Thymus (tissue), 11 donors: ENCODE results near the gene BCL11A. TPM values are rescaled to one million over a fixed set of nuclear protein-coding genes. Genes with fewer than 3 reads are reported as not detected.

Source experiments
- DNase-seq, 9 donors: peaks; one replicate each; pipeline ENCODE4 v3.0.0-alpha.2; 2013; ENCODE audit warnings: low spot score in 9 of 9, low read depth in 6 of 9, missing footprints in 1 of 9
- H3K27ac ChIP-seq, 2 donors: one replicate each; pipeline ENCODE4 v1.5.1; 2013; ENCODE audit warnings: control low read depth in 1 of 2, low read depth in 1 of 2, low read length in 1 of 2, mild to moderate bottlenecking in 1 of 2, moderate library complexity in 1 of 2
- H3K27me3 ChIP-seq, 2 donors: one replicate each; pipeline ENCODE4 v1.5.1; 2013; ENCODE audit warnings: low read length in 1 of 2; ENCODE audit not compliant: control insufficient read depth in 2 of 2, insufficient read depth in 1 of 2
- H3K36me3 ChIP-seq, 2 donors: one replicate each; pipeline ENCODE4 v1.5.1; 2013; ENCODE audit warnings: low read length in 1 of 2, mild to moderate bottlenecking in 1 of 2, moderate library complexity in 1 of 2; ENCODE audit not compliant: control insufficient read depth in 2 of 2, insufficient read depth in 2 of 2
- H3K4me1 ChIP-seq, 2 donors: one replicate each; pipeline ENCODE4 v1.5.1; 2013; ENCODE audit warnings: low read length in 2 of 2; ENCODE audit not compliant: control insufficient read depth in 2 of 2, insufficient read depth in 2 of 2
- H3K4me3 ChIP-seq, 2 donors: one replicate each; pipeline ENCODE4 v1.5.1; 2013; ENCODE audit warnings: low read length in 2 of 2, control low read depth in 1 of 2, mild to moderate bottlenecking in 1 of 2
- H3K9me3 ChIP-seq, 2 donors: one replicate each; pipeline ENCODE4 v1.5.1; 2013; ENCODE audit warnings: low read length in 1 of 2, mild to moderate bottlenecking in 1 of 2; ENCODE audit not compliant: control insufficient read depth in 2 of 2, insufficient read depth in 1 of 2
- WGBS: extraction: QIAGEN DNeasy Blood & Tissue Kit; methylation state at CpG from one replicate; pipeline ENCODE4 v1.1.7; 2013; 5-methylcytosine and 5-hydroxymethylcytosine counted together
- polyA plus RNA-seq: library from polyadenylated mRNA; stranded (reverse); fragments of 200-250 nt; gene quantifications from one replicate; pipeline ENCODE4 v1.2.3, GENCODE V29; 2013
- total RNA-seq: library from RNA; stranded (reverse); fragments of 120-200 nt; gene quantifications from one replicate; pipeline ENCODE4 v1.2.4, GENCODE V29; 2013
- donor health status: healthy.

BCL11A gene
- total and polyA plus RNA-seq, 2 donors, result 27.9 to 33.6 TPM

DNA sequence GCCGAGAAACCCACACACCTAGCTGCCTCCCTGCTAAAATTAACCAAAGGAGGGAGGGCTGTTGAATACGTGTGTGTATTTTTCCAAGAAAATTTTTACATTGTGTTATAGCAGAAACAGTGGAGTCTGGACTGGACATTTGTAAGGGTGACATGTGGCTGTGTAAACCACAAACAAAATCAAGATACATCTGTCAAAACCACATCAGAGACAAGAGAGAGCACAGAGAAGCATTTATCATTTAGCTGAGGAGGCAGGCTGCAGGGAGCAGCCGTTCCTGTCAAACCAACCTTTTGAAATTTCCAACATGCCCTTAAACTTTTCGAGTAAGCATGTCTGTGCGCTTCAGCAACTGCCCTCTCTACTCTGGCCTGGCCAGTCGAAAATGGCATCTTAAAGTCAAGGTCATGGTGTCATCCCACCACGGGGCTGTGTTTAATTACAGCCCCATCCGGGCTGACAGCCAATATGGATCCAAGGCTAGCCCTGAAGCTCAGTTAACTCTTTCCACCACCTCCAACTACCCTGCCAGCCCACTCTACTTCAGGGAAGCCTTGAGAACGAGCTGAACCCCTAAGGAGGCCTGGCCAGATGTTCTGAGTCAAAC is 8.4 kb downstream of the BCL11A start:
- no peak for DNase-seq
- Histone ChIP-seq H3K4me1 (peaks cover 18 to 38% of the 10 kb centered on the region in 2 donors), H3K36me3 (peaks cover 19 to 58% of the 10 kb centered on the region in 2 donors), H3K9me3 (no peaks in the 10 kb centered on the region), H3K27ac (peak overlapping the region in 1 of 2 donors; percentile 15), H3K27me3 (no peaks in the 10 kb centered on the region), H3K4me3 (no peak overlapping the region)
- 34% methylated on average over 9 of the region's 9 CpGs for WGBS

DNA sequence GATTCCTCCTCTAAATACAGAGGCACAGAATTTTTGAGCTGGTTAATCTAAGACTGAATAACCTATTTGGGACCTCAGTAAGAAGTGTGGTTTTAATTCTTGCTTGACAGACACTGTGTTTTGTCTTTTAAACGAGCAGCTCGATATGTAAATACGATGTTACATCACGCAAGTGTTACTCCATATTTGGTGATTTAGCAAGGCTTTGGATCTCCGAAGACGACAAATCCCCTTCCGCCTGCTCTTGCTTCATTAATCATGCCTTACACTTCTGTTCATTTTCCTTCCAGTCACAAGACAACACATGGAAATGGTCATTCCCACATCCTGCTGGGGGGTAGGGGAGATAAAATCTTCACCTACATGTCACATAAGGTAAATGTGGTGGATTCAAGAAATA is 9.4 kb downstream of the BCL11A start:
- Histone ChIP-seq H3K27ac (no peak overlapping the region), H3K4me3 (no peak overlapping the region), H3K36me3 (peaks cover 20 to 68% of the 10 kb centered on the region in 2 donors), H3K27me3 (no peaks in the 10 kb centered on the region), H3K4me1 (peaks cover 18 to 40% of the 10 kb centered on the region in 2 donors), H3K9me3 (no peaks in the 10 kb centered on the region)
- WGBS, result 92% methylated on average over 7 of the region's 7 CpGs
- no peak for DNase-seq

DNA sequence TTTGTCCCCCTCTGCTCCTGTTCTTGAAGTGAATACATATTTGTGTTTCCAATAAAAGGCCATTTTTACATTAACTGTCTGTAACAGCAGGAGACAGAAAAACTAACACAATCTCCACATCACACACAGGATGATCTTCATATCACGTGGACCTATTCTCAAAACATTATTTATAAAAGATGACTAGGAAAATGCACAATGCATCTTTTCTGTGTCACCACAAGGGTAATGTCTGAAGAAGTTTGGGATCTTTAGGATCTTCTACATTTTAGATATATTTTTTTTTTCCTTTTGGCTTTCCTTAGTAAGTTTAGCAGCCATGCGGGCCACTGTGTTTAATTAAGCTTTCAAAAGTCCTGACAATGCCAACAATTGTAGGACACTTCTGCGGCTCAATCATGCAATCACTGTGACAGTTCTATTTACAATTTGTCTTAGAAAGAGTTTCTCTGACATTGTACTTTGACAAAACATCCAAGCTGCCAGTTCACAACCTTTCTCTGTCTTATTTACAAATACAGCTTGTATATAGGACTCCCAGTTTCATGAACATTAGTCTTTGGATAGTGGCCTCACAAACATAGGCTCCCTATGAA is 12.3 kb downstream of the BCL11A start:
- Histone ChIP-seq H3K27ac (no peak overlapping the region), H3K36me3 (peaks cover 29 to 85% of the 10 kb centered on the region in 2 donors), H3K27me3 (no peaks in the 10 kb centered on the region), H3K9me3 (no peaks in the 10 kb centered on the region), H3K4me3 (no peak overlapping the region), H3K4me1 (peaks cover 29 to 50% of the 10 kb centered on the region in 2 donors)
- WGBS, result 89% methylated on average over 3 of the region's 3 CpGs
- no peak for DNase-seq

DNA sequence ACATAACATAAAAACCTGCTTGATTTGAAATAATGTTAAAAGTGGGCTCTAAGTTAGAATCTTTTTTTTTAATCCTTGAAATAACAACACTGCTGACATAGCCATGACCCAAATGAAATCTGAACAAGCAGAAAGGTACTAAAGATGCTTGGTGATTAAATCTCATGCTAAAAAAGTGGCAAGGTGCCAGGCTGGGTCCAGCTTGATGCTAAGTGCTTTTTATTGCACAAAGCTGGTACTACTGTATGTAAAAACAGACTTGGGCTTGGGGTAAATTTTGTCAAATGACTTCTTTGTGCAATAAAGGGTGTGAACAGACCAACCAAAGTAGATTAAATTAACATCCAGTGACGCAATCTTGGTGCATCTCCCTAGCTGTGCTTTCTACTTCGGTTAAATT is 13.4 kb downstream of the BCL11A start:
- peaks cover 22 to 50% of the 10 kb centered on the region in 2 donors for H3K4me1 ChIP-seq
- WGBS, result 90% methylated on average over 2 of the region's 2 CpGs
- no peaks in the 10 kb centered on the region for H3K27me3 ChIP-seq
- no peak for DNase-seq
- H3K36me3 ChIP-seq, result peaks cover 23 to 85% of the 10 kb centered on the region in 2 donors
- no peaks in the 10 kb centered on the region for H3K9me3 ChIP-seq
- H3K27ac ChIP-seq, result no peak overlapping the region
- no peak overlapping the region for H3K4me3 ChIP-seq

DNA sequence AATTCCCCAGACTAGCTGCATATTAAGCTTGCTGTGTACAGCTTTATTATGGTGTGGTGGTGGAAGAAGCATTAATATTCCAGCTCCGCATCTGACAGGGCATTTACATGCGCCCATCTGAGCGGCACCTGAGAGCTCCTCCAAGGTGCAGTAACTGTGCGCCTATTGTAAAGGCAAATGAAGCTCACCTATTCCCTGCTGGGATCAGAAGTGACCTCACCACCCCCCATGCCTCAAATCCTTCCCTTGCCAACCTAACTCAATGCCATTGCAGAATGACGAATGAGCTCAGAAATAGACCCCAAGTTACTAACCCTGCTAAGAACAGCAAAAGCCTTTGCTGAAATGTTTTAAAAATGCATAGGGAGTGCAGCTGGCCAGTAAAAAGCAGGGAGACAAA is 14.3 kb downstream of the BCL11A start:
- H3K36me3 ChIP-seq, result peaks cover 24 to 83% of the 10 kb centered on the region in 2 donors
- no peaks in the 10 kb centered on the region for H3K9me3 ChIP-seq
- 97% methylated on average over 5 of the region's 5 CpGs for WGBS
- H3K27ac ChIP-seq, result no peak overlapping the region
- no peaks in the 10 kb centered on the region for H3K27me3 ChIP-seq
- H3K4me1 ChIP-seq, result peaks cover 16 to 47% of the 10 kb centered on the region in 2 donors
- no peak overlapping the region for H3K4me3 ChIP-seq
- DNase-seq, result no peak

DNA sequence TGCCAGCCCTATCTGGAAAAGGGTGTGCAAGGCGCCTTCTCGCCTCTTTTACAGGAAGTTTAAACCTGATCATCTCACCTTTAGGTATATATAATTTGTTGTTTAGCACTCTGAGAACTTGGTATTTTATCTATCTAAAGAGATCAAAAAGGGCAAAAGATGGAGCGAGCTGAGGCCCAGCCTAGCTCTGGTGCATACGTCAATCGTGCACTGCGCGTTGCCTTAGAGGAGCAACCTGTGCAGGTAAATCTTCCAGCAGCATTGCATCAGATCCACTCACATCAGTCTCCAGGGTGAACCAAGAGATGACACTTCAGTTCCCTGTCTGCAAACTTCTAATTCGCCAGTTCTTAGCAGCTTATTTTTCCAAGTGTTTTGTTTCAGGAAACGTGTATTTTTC is 15.4 kb downstream of the BCL11A start:
- H3K27ac ChIP-seq, result no peak overlapping the region
- DNase-seq, result no peak
- H3K9me3 ChIP-seq, result no peaks in the 10 kb centered on the region
- no peak overlapping the region for H3K4me3 ChIP-seq
- peaks cover 19 to 48% of the 10 kb centered on the region in 2 donors for H3K4me1 ChIP-seq
- H3K36me3 ChIP-seq, result peaks cover 23 to 80% of the 10 kb centered on the region in 2 donors
- WGBS, result 93% methylated on average over 9 of the region's 9 CpGs
- H3K27me3 ChIP-seq, result no peaks in the 10 kb centered on the region

DNA sequence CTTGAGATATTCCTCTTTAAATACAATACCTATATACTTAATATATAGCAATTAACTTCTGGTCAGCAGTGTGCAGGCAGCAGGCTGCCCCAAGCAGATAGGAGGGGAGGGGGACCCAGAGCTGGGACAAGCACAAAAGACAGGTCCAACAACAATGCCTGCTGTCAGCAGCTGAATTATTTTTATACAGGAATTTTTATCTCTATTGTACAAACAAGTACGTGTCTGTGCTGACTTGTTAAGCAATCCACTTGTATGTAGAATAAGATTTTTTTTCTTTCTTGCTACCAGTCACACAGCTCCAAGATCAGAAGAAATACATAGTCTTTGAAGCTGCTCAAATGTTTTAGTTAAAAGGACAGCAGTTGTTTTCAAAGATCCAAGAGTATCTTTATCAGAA is 16.7 kb downstream of the BCL11A start:
- DNase-seq, result peak in 1 of 9 donors; percentile 68
- Histone ChIP-seq H3K4me3 (no peak overlapping the region), H3K4me1 (peaks cover 22 to 51% of the 10 kb centered on the region in 2 donors), H3K27me3 (no peaks in the 10 kb centered on the region), H3K36me3 (peaks cover 23 to 77% of the 10 kb centered on the region in 2 donors), H3K9me3 (no peaks in the 10 kb centered on the region), H3K27ac (no peak overlapping the region)
- 10% methylated on average over 1 of the region's 1 CpG for WGBS

DNA sequence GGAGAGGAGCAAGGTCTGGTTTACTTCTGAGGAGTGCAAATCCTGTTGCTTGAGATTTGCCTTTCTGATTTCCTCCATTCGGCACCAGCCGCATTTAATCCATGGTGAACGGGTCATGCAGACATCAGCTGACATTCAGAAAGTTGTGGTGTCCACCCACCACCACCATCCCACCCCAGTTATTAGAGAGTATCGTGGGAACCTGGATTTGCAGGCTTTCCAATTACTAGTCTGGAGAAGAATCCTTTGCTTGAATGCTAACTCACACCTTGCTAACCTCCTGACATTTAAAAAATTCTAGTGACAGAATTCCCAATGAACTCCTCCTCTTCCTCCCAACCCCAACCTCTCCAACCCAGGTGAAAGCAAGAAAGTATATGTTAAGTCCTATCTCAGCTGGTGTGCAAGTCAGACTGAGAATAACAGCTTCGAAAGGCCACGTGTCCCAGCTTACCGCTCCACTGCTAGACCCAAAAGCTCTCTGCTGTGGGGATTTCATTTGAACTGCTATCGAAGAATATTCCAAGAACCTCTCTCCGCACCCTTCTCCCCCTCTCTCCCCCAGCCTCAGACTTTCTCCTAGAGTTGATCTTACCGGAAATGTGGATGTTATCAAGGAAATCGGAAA is 17.7 kb downstream of the BCL11A start:
- Histone ChIP-seq H3K9me3 (no peaks in the 10 kb centered on the region), H3K27ac (peak overlapping the region in 1 of 2 donors; percentile 15), H3K4me3 (no peak overlapping the region), H3K36me3 (peaks cover 23 to 68% of the 10 kb centered on the region in 2 donors), H3K4me1 (peaks cover 30 to 59% of the 10 kb centered on the region in 2 donors), H3K27me3 (no peaks in the 10 kb centered on the region)
- 95% methylated on average over 11 of the region's 11 CpGs for WGBS
- no peak for DNase-seq
